ENCODE measurements around the gene RBM24. TPM values are rescaled to one million over a fixed set of nuclear protein-coding genes. Genes with fewer than 3 reads are reported as not detected.

Gene RBM24
- total RNA-seq, 1 experiment from 2014 or later: 3.3 TPM

DNA sequence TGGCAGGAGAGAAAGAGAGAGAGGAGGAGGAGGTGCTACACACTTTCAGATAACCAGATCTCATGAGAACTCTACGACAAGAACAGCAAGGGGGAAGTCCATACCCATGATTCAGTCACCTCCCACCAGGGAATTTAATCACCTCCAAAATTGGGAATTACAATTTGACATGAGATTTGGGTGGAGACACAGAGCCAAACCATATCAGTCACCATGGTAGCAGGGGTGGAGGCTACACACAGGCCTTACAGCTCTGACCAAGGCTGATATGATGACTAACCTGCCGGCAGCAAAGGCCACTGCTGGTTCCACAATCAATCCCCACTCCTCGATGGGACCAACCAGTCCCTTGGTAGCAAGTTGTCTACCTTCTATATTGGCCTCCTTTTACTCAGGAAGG is 13.6 kb upstream of the RBM24 start:
- no peaks in the 10 kb centered on the region for H3K36me3 ChIP-seq (ENCODE audit: control insufficient read depth in 1 of 2, insufficient read depth in 2 of 2, low read length in 2 of 2)
- no peak for ATAC-seq
- intact Hi-C loops (cut with micrococcal nuclease): no loop called here
- peaks cover 0 to 3% of the 10 kb centered on the region in 2 experiments; a peak in 1 of 4 replicates for H3K4me1 ChIP-seq (ENCODE audit: control insufficient read depth in 1 of 2, insufficient read depth in 2 of 2, low read length in 2 of 2)
- H4K20me1 ChIP-seq (ENCODE audit: insufficient read depth): no peaks in the 10 kb centered on the region
- no peaks in the 10 kb centered on the region for H3K79me2 ChIP-seq (ENCODE audit: insufficient read depth, low read length)
- ChIA-PET POLR2A (no interaction called here), CTCF (no interaction called here), RAD21 (ENCODE audit: low non-redundant PET in 1 of 2, low total read pairs in 2 of 2, uncharacterized antibody in 2 of 2, unreplicated experiment in 2 of 2) (no interaction called here)
- H3K9ac ChIP-seq (ENCODE audit: low read length): no peak overlapping the region
- H3K27me3 ChIP-seq (ENCODE audit: insufficient read depth, low read length): no peaks in the 10 kb centered on the region
- no peak for DNase-seq (ENCODE audit: low read depth, low spot score)
- no peak overlapping the region for H3K27ac ChIP-seq (ENCODE audit: low read depth, low read length)
- no TSS peak for BruUV-seq (replicated peaks)
- TF ChIP-seq, protein P1, sequence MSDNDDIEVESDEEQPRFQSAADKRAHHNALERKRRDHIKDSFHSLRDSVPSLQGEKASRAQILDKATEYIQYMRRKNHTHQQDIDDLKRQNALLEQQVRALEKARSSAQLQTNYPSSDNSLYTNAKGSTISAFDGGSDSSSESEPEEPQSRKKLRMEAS (IDR thresholded peaks at IDR 0.05): no peak
- no peak for TF ChIP-seq SRF (IDR thresholded peaks at IDR 0.05; ENCODE audit: low read depth)
- TF ChIP-seq CBX3 (IDR thresholded peaks at IDR 0.05; ENCODE audit: low read depth): no peak
- TF ChIP-seq, protein P2, sequence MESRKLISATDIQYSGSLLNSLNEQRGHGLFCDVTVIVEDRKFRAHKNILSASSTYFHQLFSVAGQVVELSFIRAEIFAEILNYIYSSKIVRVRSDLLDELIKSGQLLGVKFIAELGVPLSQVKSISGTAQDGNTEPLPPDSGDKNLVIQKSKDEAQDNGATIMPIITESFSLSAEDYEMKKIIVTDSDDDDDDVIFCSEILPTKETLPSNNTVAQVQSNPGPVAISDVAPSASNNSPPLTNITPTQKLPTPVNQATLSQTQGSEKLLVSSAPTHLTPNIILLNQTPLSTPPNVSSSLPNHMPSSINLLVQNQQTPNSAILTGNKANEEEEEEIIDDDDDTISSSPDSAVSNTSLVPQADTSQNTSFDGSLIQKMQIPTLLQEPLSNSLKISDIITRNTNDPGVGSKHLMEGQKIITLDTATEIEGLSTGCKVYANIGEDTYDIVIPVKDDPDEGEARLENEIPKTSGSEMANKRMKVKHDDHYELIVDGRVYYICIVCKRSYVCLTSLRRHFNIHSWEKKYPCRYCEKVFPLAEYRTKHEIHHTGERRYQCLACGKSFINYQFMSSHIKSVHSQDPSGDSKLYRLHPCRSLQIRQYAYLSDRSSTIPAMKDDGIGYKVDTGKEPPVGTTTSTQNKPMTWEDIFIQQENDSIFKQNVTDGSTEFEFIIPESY (IDR thresholded peaks at IDR 0.05; ENCODE audit: extremely low read depth, insufficient replicate concordance, low read length): no peak
- no peak for TF ChIP-seq ZFX (IDR thresholded peaks at IDR 0.05)
- TF ChIP-seq JUND (IDR thresholded peaks at IDR 0.05): no peak
- no peak for TF ChIP-seq EZH2 (IDR thresholded peaks at IDR 0.05)
- TF ChIP-seq, protein P3, sequence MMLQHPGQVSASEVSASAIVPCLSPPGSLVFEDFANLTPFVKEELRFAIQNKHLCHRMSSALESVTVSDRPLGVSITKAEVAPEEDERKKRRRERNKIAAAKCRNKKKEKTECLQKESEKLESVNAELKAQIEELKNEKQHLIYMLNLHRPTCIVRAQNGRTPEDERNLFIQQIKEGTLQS (IDR thresholded peaks at IDR 0.05): no peak
- TF ChIP-seq EGR1 (IDR thresholded peaks at IDR 0.05; ENCODE audit: low read depth): no peak
- TF ChIP-seq, protein P4, sequence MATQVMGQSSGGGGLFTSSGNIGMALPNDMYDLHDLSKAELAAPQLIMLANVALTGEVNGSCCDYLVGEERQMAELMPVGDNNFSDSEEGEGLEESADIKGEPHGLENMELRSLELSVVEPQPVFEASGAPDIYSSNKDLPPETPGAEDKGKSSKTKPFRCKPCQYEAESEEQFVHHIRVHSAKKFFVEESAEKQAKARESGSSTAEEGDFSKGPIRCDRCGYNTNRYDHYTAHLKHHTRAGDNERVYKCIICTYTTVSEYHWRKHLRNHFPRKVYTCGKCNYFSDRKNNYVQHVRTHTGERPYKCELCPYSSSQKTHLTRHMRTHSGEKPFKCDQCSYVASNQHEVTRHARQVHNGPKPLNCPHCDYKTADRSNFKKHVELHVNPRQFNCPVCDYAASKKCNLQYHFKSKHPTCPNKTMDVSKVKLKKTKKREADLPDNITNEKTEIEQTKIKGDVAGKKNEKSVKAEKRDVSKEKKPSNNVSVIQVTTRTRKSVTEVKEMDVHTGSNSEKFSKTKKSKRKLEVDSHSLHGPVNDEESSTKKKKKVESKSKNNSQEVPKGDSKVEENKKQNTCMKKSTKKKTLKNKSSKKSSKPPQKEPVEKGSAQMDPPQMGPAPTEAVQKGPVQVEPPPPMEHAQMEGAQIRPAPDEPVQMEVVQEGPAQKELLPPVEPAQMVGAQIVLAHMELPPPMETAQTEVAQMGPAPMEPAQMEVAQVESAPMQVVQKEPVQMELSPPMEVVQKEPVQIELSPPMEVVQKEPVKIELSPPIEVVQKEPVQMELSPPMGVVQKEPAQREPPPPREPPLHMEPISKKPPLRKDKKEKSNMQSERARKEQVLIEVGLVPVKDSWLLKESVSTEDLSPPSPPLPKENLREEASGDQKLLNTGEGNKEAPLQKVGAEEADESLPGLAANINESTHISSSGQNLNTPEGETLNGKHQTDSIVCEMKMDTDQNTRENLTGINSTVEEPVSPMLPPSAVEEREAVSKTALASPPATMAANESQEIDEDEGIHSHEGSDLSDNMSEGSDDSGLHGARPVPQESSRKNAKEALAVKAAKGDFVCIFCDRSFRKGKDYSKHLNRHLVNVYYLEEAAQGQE (IDR thresholded peaks at IDR 0.05; ENCODE audit: low read depth): no peak
- TF ChIP-seq SIN3A (IDR thresholded peaks at IDR 0.05; ENCODE audit: low read depth): no peak
- no peak for TF ChIP-seq POLR2AphosphoS5 (IDR thresholded peaks at IDR 0.05; ENCODE audit: low read depth, low read length)
- no peak for TF ChIP-seq ZNF274 (IDR thresholded peaks at IDR 0.05; ENCODE audit: low read depth, low read length)
- TF ChIP-seq SP1 (IDR thresholded peaks at IDR 0.05; ENCODE audit: low read depth): no peak
- no peak for TF ChIP-seq TCF7L2 (IDR thresholded peaks at IDR 0.05; ENCODE audit: borderline replicate concordance, extremely low read depth, insufficient read depth, insufficient read length)
- no peak for TF ChIP-seq CTCF (IDR thresholded peaks at IDR 0.05 in 2 of 3, conservative IDR thresholded peaks at IDR 0.05 in 1 of 3; ENCODE audit: borderline replicate concordance in 1 of 3, insufficient read depth in 1 of 3, low read depth in 2 of 3, low read length in 2 of 3)
- no peak for TF ChIP-seq ELF1 (IDR thresholded peaks at IDR 0.05; ENCODE audit: borderline replicate concordance, low read depth)
- no peak for TF ChIP-seq EZH2phosphoT487 (IDR thresholded peaks at IDR 0.05; ENCODE audit: borderline replicate concordance)
- no peaks in the 10 kb centered on the region for H3K9me3 ChIP-seq (ENCODE audit: control insufficient read depth in 1 of 2, insufficient read depth in 1 of 2, low read depth in 1 of 2, low read length in 2 of 2)
- H3K9me2 ChIP-seq (ENCODE audit: insufficient read depth): no peaks in the 10 kb centered on the region
- no peak overlapping the region for H2AFZ ChIP-seq (ENCODE audit: low read depth, low read length, poor library complexity, severe bottlenecking)
- no peak overlapping the region for H3K4me2 ChIP-seq (ENCODE audit: low read length)
- H3K4me3 ChIP-seq (replicated peaks in 1 of 2; ENCODE audit: low read depth in 1 of 2, low read length in 2 of 2): no peak overlapping the region

Measured in HCT116 (cell line).